Vagina (tissue), 2 donors: ENCODE results near the gene FOXP4.

ENCODE experiments used
- POLR2A ChIP-seq, 2 donors: fragments of 450-650 bp; IDR thresholded peaks; one replicate each; pipeline ENCODE4 v1.6.1; 2017; ENCODE audit warnings: antibody characterized with exemption in 2 of 2, mild to moderate bottlenecking in 2 of 2, moderate library complexity in 2 of 2
- POLR2AphosphoS5 ChIP-seq, 2 donors: sonication (generic); formaldehyde crosslinking; IDR thresholded peaks; one replicate each; pipeline ENCODE4 v1.9.0; 2017; ENCODE audit warnings: antibody characterized with exemption in 2 of 2, mild to moderate bottlenecking in 2 of 2, low read depth in 1 of 2; ENCODE audit not compliant: insufficient read depth in 1 of 2
- TF ChIP-seq, protein P1 (sequence below), 3 experiments: fragments of 450-650 bp in 2 of 3; fragments of 200-600 bp in 1 of 3; sonication (generic) in 1 of 3; IDR thresholded peaks; one replicate each; pipeline ENCODE4 v1.5.1; 2017 to 2019; ENCODE audit warnings: antibody characterized with exemption in 3 of 3, mild to moderate bottlenecking in 2 of 3, moderate library complexity in 2 of 3

DNA sequence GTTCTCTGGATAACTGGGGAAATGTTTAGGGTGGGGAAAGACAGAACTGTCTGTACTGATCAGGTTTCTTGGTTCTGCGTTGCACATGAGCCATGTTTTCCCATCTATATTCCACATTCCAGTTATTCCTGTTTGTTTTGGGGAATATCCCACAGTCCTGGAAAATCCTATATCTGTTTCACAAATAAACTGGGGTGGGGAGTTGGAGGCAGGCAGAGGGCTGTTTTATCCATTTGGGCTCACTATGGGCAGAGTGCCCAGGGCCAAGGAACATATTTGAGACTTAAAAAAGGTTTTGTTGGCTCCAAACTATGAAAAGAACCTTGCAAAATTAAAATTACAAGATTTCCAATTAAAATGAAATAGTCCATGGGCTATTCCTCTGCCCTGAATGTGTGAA is 21.5 kb downstream of the FOXP4 start:
- TF ChIP-seq, protein P1, sequence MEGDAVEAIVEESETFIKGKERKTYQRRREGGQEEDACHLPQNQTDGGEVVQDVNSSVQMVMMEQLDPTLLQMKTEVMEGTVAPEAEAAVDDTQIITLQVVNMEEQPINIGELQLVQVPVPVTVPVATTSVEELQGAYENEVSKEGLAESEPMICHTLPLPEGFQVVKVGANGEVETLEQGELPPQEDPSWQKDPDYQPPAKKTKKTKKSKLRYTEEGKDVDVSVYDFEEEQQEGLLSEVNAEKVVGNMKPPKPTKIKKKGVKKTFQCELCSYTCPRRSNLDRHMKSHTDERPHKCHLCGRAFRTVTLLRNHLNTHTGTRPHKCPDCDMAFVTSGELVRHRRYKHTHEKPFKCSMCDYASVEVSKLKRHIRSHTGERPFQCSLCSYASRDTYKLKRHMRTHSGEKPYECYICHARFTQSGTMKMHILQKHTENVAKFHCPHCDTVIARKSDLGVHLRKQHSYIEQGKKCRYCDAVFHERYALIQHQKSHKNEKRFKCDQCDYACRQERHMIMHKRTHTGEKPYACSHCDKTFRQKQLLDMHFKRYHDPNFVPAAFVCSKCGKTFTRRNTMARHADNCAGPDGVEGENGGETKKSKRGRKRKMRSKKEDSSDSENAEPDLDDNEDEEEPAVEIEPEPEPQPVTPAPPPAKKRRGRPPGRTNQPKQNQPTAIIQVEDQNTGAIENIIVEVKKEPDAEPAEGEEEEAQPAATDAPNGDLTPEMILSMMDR (IDR thresholded peaks at IDR 0.05) = no peak
- no peak for TF ChIP-seq POLR2A (IDR thresholded peaks at IDR 0.05)
- TF ChIP-seq POLR2AphosphoS5 (IDR thresholded peaks at IDR 0.05; ENCODE audit: insufficient read depth in 1 of 2, low read depth in 1 of 2) = no peak
